ENCODE data around the gene HPCAL1. TPM values are rescaled to one million over a fixed set of nuclear protein-coding genes. Genes with fewer than 3 reads are reported as not detected.

HPCAL1 gene
- total and polyA plus RNA-seq, 2 of the 4 experiments (the other 2 are of a cell fraction) = 8.2 to 33.7 TPM

DNA sequence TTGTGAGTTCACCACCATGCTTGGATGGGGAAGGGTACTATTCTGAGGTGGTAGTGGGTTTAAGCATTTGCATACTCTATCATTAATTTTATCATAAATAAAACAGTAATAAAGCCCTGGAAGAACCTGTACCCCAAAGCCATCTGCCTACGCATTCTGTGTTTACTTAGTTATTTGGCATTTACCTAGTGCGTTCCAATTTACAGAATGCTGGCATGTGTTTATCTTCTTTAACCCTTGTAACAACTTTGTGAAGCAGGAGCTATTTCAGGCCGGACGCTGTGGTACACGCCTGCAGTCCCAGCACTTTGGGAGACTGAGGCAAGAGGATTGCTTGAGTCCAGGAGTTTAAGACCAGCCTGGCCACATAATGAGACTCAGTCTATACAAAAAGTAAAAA lies 163.2 kb downstream of the HPCAL1 start:
- H2BK120ac ChIP-seq (ENCODE audit: low read depth, low read length) = no peak overlapping the region
- CTCF ChIA-PET = no interaction called here
- H3K9me1 ChIP-seq (ENCODE audit: insufficient read depth, low read length) = no peaks in the 10 kb centered on the region
- in situ Hi-C loops (cut with MboI; ENCODE audit: low sequenced_read_pairs) = no loop called here
- no peak overlapping the region for H3K56ac ChIP-seq (ENCODE audit: extremely low read depth, insufficient read depth, low read length)
- H3K9me3 ChIP-seq (ENCODE audit: control insufficient read depth, insufficient read depth, low read length) = no peaks in the 10 kb centered on the region
- H3K9ac ChIP-seq (ENCODE audit: low read depth, low read length) = no peak overlapping the region
- no peak overlapping the region for H2BK15ac ChIP-seq (ENCODE audit: low read depth, low read length)
- no peak overlapping the region for H3K27ac ChIP-seq (ENCODE audit: insufficient read depth, low read length)
- dilution Hi-C loops (cut with HindIII; ENCODE audit: low sequenced_read_pairs, unreplicated experiment) = no loop called here
- H3K27me3 ChIP-seq (ENCODE audit: control insufficient read depth, insufficient read depth, low read length) = peaks cover 37% of the 10 kb centered on the region
- H3K4me3 ChIP-seq (ENCODE audit: insufficient read depth, low read depth, low read length) = no peak overlapping the region
- H3K23ac ChIP-seq (ENCODE audit: low read depth, low read length) = no peak overlapping the region
- H2BK20ac ChIP-seq (ENCODE audit: low read depth, low read length) = no peak overlapping the region
- H3K4me1 ChIP-seq (ENCODE audit: control insufficient read depth, insufficient read depth, low read length) = no peaks in the 10 kb centered on the region
- BruUV-seq (replicated peaks) = no TSS peak
- no peak overlapping the region for H3K18ac ChIP-seq (ENCODE audit: low read depth, low read length)
- no peaks in the 10 kb centered on the region for H3K79me1 ChIP-seq (ENCODE audit: low read depth in 1 of 2, low read length in 2 of 2)
- H2BK5ac ChIP-seq (ENCODE audit: low read depth, low read length, poor library complexity, severe bottlenecking) = no peak overlapping the region
- DNase-seq (no peak), ATAC-seq (ENCODE audit: low read depth) (no peak)
- no CpG with 5 or more reads among the region's 5 CpGs for WGBS, 2 experiments (ENCODE audit: extremely low coverage in 2 of 2, insufficient read length in 1 of 2)
- no peak overlapping the region for H2AK9ac ChIP-seq (replicated peaks; ENCODE audit: low read depth, low read length, poor library complexity)
- no peak overlapping the region for H3K14ac ChIP-seq (replicated peaks; ENCODE audit: low read depth, low read length)
- H4K8ac ChIP-seq (ENCODE audit: low read depth in 2 of 2, low read length in 2 of 2) = no peak overlapping the region
- intact Hi-C loops (cut with micrococcal nuclease) = no loop called here
- H4K20me1 ChIP-seq (ENCODE audit: insufficient read depth, low read length) = no peaks in the 10 kb centered on the region
- POLR2A ChIA-PET (ENCODE audit: unreplicated experiment) = no interaction called here
- H4K91ac ChIP-seq (ENCODE audit: insufficient read depth, low read depth, low read length) = no peak overlapping the region
- no peak overlapping the region for H2AFZ ChIP-seq (replicated peaks; ENCODE audit: low read length, poor library complexity)
- no peaks in the 10 kb centered on the region for H3K36me3 ChIP-seq (ENCODE audit: control insufficient read depth, insufficient read depth, low read length)
- H2AK5ac ChIP-seq (ENCODE audit: low read depth, low read length) = no peak overlapping the region
- no peak overlapping the region for H3K4me2 ChIP-seq (ENCODE audit: low read depth, low read length)
- H3K4ac ChIP-seq (ENCODE audit: low read depth, low read length) = no peak overlapping the region
- H4K5ac ChIP-seq (ENCODE audit: low read depth, low read length) = no peak overlapping the region
- no peak for TF ChIP-seq MAFK (IDR thresholded peaks at IDR 0.05; ENCODE audit: low read depth, low read length)
- no peak for TF ChIP-seq BHLHE40 (IDR thresholded peaks at IDR 0.05; ENCODE audit: low read depth, low read length)
- no peak for TF ChIP-seq CTCF (conservative IDR thresholded peaks at IDR 0.05; ENCODE audit: low read depth, low read length)
- TF ChIP-seq FOS (IDR thresholded peaks at IDR 0.05; ENCODE audit: low read depth, low read length) = no peak
- TF ChIP-seq CEBPB (IDR thresholded peaks at IDR 0.05; ENCODE audit: low read depth, low read length) = no peak
- TF ChIP-seq SMC3 (IDR thresholded peaks at IDR 0.05; ENCODE audit: low read depth, low read length) = no peak
- TF ChIP-seq, protein P1, sequence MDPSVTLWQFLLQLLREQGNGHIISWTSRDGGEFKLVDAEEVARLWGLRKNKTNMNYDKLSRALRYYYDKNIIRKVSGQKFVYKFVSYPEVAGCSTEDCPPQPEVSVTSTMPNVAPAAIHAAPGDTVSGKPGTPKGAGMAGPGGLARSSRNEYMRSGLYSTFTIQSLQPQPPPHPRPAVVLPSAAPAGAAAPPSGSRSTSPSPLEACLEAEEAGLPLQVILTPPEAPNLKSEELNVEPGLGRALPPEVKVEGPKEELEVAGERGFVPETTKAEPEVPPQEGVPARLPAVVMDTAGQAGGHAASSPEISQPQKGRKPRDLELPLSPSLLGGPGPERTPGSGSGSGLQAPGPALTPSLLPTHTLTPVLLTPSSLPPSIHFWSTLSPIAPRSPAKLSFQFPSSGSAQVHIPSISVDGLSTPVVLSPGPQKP (IDR thresholded peaks at IDR 0.05; ENCODE audit: borderline replicate concordance, low read depth, low read length) = no peak
- TF ChIP-seq NFE2L2 (IDR thresholded peaks at IDR 0.05; ENCODE audit: low read depth, low read length) = no peak
- TF ChIP-seq POLR2A (IDR thresholded peaks at IDR 0.05; ENCODE audit: low read depth, low read length) = no peak
- TF ChIP-seq, protein P2, sequence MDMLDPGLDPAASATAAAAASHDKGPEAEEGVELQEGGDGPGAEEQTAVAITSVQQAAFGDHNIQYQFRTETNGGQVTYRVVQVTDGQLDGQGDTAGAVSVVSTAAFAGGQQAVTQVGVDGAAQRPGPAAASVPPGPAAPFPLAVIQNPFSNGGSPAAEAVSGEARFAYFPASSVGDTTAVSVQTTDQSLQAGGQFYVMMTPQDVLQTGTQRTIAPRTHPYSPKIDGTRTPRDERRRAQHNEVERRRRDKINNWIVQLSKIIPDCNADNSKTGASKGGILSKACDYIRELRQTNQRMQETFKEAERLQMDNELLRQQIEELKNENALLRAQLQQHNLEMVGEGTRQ (IDR thresholded peaks at IDR 0.05; ENCODE audit: low read depth, low read length) = no peak
- no peak for TF ChIP-seq CHD1 (IDR thresholded peaks at IDR 0.05; ENCODE audit: low read depth, low read length)
- TF ChIP-seq RFX5 (IDR thresholded peaks at IDR 0.05; ENCODE audit: low read depth, low read length) = no peak
- TF ChIP-seq MAZ (IDR thresholded peaks at IDR 0.05; ENCODE audit: borderline replicate concordance, low read depth, low read length) = no peak
- no peak for TF ChIP-seq RAD21 (IDR thresholded peaks at IDR 0.05; ENCODE audit: low read length)
- TF ChIP-seq RCOR1 (IDR thresholded peaks at IDR 0.05; ENCODE audit: insufficient replicate concordance, low read length) = no peak
